ENCODE data around the gene COA7.

DNA sequence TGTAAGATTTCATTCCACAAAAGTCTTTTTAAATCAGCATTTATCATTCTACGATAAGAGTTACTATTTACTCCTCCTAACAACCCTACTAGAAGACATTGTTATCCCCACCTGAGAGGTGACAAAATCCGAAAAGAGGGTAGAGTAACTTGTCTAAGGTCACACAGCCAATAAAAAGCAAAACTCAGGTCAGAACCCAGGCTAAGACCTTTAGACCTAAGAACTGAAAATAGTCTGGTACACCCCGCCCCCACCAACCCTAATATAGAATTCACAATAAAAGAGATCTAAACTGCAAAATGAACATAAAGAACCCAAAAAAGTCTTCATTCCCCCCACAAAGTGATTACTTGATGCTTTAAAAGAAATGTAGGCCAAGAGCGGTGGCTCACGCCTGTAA lies 18.6 kb downstream of the COA7 start:
- TF ChIP-seq POLR2A (IDR thresholded peaks at IDR 0.05; ENCODE audit: extremely low read depth, insufficient read length) = no peak
- TF ChIP-seq, protein P1, sequence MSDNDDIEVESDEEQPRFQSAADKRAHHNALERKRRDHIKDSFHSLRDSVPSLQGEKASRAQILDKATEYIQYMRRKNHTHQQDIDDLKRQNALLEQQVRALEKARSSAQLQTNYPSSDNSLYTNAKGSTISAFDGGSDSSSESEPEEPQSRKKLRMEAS (IDR thresholded peaks at IDR 0.05; ENCODE audit: low read depth, low read length) = no peak
- TF ChIP-seq, protein P2, sequence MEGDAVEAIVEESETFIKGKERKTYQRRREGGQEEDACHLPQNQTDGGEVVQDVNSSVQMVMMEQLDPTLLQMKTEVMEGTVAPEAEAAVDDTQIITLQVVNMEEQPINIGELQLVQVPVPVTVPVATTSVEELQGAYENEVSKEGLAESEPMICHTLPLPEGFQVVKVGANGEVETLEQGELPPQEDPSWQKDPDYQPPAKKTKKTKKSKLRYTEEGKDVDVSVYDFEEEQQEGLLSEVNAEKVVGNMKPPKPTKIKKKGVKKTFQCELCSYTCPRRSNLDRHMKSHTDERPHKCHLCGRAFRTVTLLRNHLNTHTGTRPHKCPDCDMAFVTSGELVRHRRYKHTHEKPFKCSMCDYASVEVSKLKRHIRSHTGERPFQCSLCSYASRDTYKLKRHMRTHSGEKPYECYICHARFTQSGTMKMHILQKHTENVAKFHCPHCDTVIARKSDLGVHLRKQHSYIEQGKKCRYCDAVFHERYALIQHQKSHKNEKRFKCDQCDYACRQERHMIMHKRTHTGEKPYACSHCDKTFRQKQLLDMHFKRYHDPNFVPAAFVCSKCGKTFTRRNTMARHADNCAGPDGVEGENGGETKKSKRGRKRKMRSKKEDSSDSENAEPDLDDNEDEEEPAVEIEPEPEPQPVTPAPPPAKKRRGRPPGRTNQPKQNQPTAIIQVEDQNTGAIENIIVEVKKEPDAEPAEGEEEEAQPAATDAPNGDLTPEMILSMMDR (IDR thresholded peaks at IDR 0.05; ENCODE audit: low read depth, low read length) = no peak
